Measurements from ENCODE around the gene SPRY1.

Gene SPRY1

GRCh38 chr4:123438031-123438430 is 41.4 kb downstream of the SPRY1 start:
- Histone ChIP-seq H3K27me3 (ENCODE audit: insufficient read depth, poor library complexity, severe bottlenecking) (no peaks in the 10 kb centered on the region), H3K4me3 (replicated peaks; ENCODE audit: insufficient read depth, low read length) (no peak overlapping the region), H3K27ac (replicated peaks) (no peak overlapping the region)
- TF ChIP-seq POLR2AphosphoS5 (IDR thresholded peaks at IDR 0.05; ENCODE audit: low read depth) = no peak
- TF ChIP-seq SPI1 (IDR thresholded peaks at IDR 0.05; ENCODE audit: borderline replicate concordance, low read depth) = no peak
- TF ChIP-seq, protein P1, sequence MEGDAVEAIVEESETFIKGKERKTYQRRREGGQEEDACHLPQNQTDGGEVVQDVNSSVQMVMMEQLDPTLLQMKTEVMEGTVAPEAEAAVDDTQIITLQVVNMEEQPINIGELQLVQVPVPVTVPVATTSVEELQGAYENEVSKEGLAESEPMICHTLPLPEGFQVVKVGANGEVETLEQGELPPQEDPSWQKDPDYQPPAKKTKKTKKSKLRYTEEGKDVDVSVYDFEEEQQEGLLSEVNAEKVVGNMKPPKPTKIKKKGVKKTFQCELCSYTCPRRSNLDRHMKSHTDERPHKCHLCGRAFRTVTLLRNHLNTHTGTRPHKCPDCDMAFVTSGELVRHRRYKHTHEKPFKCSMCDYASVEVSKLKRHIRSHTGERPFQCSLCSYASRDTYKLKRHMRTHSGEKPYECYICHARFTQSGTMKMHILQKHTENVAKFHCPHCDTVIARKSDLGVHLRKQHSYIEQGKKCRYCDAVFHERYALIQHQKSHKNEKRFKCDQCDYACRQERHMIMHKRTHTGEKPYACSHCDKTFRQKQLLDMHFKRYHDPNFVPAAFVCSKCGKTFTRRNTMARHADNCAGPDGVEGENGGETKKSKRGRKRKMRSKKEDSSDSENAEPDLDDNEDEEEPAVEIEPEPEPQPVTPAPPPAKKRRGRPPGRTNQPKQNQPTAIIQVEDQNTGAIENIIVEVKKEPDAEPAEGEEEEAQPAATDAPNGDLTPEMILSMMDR (IDR thresholded peaks at IDR 0.05; ENCODE audit: insufficient read depth, low read length) = no peak
- TF ChIP-seq, protein P2, sequence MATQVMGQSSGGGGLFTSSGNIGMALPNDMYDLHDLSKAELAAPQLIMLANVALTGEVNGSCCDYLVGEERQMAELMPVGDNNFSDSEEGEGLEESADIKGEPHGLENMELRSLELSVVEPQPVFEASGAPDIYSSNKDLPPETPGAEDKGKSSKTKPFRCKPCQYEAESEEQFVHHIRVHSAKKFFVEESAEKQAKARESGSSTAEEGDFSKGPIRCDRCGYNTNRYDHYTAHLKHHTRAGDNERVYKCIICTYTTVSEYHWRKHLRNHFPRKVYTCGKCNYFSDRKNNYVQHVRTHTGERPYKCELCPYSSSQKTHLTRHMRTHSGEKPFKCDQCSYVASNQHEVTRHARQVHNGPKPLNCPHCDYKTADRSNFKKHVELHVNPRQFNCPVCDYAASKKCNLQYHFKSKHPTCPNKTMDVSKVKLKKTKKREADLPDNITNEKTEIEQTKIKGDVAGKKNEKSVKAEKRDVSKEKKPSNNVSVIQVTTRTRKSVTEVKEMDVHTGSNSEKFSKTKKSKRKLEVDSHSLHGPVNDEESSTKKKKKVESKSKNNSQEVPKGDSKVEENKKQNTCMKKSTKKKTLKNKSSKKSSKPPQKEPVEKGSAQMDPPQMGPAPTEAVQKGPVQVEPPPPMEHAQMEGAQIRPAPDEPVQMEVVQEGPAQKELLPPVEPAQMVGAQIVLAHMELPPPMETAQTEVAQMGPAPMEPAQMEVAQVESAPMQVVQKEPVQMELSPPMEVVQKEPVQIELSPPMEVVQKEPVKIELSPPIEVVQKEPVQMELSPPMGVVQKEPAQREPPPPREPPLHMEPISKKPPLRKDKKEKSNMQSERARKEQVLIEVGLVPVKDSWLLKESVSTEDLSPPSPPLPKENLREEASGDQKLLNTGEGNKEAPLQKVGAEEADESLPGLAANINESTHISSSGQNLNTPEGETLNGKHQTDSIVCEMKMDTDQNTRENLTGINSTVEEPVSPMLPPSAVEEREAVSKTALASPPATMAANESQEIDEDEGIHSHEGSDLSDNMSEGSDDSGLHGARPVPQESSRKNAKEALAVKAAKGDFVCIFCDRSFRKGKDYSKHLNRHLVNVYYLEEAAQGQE (IDR thresholded peaks at IDR 0.05; ENCODE audit: insufficient replicate concordance, low read depth) = no peak
- no peak for TF ChIP-seq GABPA (IDR thresholded peaks at IDR 0.05; ENCODE audit: low read depth)
- DNase-seq (ENCODE audit: low read depth in 1 of 2, low spot score in 1 of 2) = no peak

DNA sequence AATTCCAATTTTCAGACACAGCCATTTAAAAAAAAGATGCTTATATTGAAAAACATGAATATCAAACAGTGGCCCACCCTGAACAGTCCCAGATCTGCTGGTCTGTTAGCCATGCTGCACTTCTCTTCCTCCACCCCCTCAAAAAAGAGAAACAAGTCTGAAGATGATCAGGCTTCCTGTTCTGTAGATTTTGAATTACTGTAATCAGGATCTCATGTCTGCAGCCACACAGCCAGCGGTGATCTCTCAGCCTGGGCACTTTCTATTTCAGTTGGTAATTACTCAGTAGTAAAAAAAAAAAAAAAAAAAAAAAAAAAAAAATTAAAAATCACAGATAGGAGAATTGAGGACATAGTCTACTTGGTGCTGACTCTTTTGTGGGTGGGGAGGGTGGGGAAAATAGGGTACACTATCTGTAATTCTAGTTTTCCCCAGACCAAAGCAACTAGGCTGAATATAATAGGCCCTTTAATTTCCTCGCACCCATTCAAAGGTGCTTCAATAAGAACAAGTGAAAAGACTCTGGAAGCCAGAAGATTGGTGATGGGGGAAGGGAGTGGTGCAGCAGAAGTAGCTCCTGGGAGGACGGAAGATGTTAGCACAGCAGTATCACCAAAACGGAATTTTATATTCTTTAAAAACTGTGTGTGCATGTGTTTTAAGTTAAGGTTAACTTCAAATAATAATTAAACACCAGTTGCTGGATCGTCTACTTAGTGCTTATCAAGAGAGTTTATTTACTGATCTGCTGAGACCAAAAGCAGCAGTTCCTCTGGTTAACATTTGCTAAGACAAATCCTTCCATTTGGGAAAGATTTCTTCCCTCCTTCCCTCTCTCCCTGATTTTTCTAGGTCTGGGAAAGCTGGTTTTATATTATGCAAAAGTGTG is 47.0 kb downstream of the SPRY1 start:
- H3K27ac ChIP-seq (replicated peaks) = peak overlapping the region; percentile 85
- no peak overlapping the region for H3K4me3 ChIP-seq (replicated peaks; ENCODE audit: insufficient read depth, low read length)
- DNase-seq (ENCODE audit: low read depth in 1 of 2, low spot score in 1 of 2) = peak in 1 of 2 experiments; percentile 61
- TF ChIP-seq GABPA (IDR thresholded peaks at IDR 0.05; ENCODE audit: low read depth) (no peak), SPI1 (IDR thresholded peaks at IDR 0.05; ENCODE audit: borderline replicate concordance, low read depth) (peak; percentile 65; the same call in 1 of the 2 replicates), POLR2AphosphoS5 (IDR thresholded peaks at IDR 0.05; ENCODE audit: low read depth) (no peak)
- TF ChIP-seq, protein P1 (IDR thresholded peaks at IDR 0.05; ENCODE audit: insufficient read depth, low read length) = no peak
- no peaks in the 10 kb centered on the region for H3K27me3 ChIP-seq (ENCODE audit: insufficient read depth, poor library complexity, severe bottlenecking)

DNA sequence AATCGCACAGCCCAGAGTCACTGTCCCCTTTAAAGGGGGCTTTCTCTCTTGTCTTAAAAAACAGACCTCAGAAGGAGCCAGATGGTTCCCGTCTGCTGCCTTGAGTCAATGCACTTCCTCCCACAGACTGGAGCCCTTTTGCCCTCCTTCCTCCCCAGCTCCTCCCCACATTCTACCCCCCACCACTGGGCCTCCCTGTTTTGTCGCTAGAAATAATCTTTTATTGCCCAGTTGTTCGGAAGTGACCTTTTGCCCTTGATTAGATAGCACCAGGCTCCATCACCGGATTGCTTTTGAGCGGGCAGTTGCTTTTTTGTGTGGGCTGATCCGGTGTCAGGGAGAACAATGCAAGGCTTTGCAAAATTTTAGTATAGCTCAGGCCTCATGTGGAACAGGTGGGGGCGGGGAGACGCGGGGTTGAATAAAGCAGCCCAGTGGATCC is 47.7 kb downstream of the SPRY1 start:
- DNase-seq (ENCODE audit: low read depth in 1 of 2, low spot score in 1 of 2) = peak; percentile 67 to 87
- peak; percentile 96 for TF ChIP-seq SPI1 (IDR thresholded peaks at IDR 0.05; ENCODE audit: borderline replicate concordance, low read depth)
- no peak for TF ChIP-seq GABPA (IDR thresholded peaks at IDR 0.05; ENCODE audit: low read depth)
- TF ChIP-seq POLR2AphosphoS5 (IDR thresholded peaks at IDR 0.05; ENCODE audit: low read depth) = peak; percentile 82
- TF ChIP-seq, protein P1 (IDR thresholded peaks at IDR 0.05; ENCODE audit: insufficient read depth, low read length) = no peak
- TF ChIP-seq, protein P2 (IDR thresholded peaks at IDR 0.05; ENCODE audit: insufficient replicate concordance, low read depth) = peak; percentile 38
- peak overlapping the region; percentile 85 for H3K27ac ChIP-seq (replicated peaks)

More for the DNA sequence above, 47.7 kb downstream of the SPRY1 start:
- Histone ChIP-seq H3K4me3 (replicated peaks; ENCODE audit: insufficient read depth, low read length) (no peak overlapping the region), H3K27me3 (ENCODE audit: insufficient read depth, poor library complexity, severe bottlenecking) (no peaks in the 10 kb centered on the region)
